Adipose tissue (tissue), 3 donors: Measurements from ENCODE around the gene CEACAM1. TPM values are rescaled to one million over a fixed set of nuclear protein-coding genes. Genes with fewer than 3 reads are reported as not detected.
"Not testable (repeated sequence)": the region's sequence is repeated elsewhere in the genome, so short reads cannot be mapped to it uniquely, and the experiment has no call there.

Experiments
- H3K27ac ChIP-seq: one replicate; pipeline ENCODE4 v1.5.1; 2013; ENCODE audit warnings: low read depth, low read length
- WGBS, 3 donors: extraction: QIAGEN DNeasy Blood & Tissue Kit; methylation state at CpG; one replicate each; pipeline ENCODE4 v1.1.7; 2013; 5-methylcytosine and 5-hydroxymethylcytosine counted together
- polyA plus RNA-seq, 3 donors: library from polyadenylated mRNA; stranded (reverse); fragments of 200-250 nt; gene quantifications; one replicate each; pipeline ENCODE4 v1.2.3, GENCODE V29; 2013
- donor health status: healthy with polysubstance abuse.
- donor health status: Bipolar disorder and iron deficiency.
- donor health status: healthy.

Gene CEACAM1
- polyA plus RNA-seq, 3 donors: 1.4 to 11.4 (median 6.0) TPM

DNA sequence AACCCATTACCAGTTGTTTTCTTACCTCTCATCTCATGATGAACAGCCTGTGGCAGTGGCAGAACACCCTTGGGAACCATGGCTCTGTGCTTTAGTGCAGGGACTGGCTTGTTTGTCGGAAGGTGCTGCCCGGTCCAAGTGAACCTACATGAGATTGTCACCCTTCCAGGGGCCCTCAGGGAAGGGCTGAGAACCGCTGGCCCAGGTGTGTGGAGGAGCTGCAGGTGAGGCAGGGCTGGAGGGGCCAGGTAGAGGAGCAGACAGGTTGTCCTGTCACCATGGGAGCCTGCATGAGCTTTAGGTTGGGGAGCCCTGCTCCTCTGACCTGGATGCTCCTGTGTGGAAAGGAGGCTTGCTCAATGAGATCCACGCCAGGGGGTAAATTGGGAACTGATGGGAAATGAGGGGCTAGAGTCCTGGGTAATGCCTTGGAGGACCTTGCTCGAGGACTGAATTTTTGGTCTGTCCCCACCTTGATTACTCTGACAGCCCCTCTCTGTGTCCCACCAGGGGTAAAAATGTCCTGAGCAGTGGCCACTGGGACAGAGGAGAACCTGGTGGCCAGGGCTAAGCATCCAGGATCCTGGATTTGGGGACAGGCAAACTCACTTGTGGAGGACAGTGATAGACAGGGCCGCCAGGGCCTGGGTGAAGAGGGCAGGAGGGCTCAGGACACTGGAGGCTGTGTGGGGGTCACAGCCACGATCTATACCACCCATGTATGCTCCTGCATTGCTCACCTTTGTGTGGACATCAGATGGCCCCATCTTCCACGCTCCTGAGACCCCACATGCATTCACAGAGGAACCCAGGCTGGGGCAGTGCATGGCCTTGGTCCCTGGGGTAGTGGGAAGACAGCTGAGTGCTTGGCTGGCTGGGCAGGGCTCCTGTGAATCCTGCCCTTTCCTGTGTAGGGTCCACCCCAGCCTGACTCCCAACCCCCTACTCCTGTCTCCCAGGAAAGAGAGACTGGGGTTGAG lies 24.1 kb upstream of the CEACAM1 start:
- no peak overlapping the region for H3K27ac ChIP-seq
- 78 to 91% (median 90%) methylated on average over 8 of the region's 8 CpGs for WGBS, 3 donors

GRCh38 chr19:42550521-42550920 lies 22.2 kb upstream of the CEACAM1 start:
- not testable (repeated sequence) for H3K27ac ChIP-seq
- WGBS, 3 donors: 90 to 96% (median 95%) methylated on average over 6 of the region's 6 CpGs

GRCh38 chr19:42549067-42549466 lies 20.8 kb upstream of the CEACAM1 start:
- not testable (repeated sequence) for H3K27ac ChIP-seq
- WGBS, 3 donors: 57 to 100% (median 97%) methylated on average over 1 of the region's 1 CpG

DNA sequence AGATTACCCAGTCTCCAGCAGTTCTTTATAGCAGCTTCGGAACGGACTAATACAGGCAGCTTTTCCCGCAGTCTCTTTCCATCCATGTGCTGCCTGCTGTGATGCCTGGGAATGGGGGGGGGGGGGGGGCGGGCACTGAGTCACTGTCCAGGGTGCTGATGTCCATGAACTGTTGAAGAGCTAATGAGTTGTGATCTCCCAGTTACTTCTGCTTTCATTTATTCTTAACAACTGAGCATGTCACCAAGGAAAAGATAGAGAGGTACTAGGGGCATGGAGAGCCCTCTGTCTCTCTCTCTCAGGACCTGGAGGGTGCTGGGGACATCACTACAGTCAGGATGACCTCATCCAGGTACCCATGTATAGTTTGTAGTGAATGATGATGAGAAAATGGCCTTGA lies 20.3 kb upstream of the CEACAM1 start:
- H3K27ac ChIP-seq: no peak overlapping the region
- 68 to 69% (median 68%) methylated on average over 4 of the region's 4 CpGs for WGBS, 3 donors

GRCh38 chr19:42547929-42548328 lies 19.6 kb upstream of the CEACAM1 start:
- WGBS, 3 donors: 39 to 86% (median 43%) methylated on average over 2 of the region's 2 CpGs
- no peak overlapping the region for H3K27ac ChIP-seq

DNA sequence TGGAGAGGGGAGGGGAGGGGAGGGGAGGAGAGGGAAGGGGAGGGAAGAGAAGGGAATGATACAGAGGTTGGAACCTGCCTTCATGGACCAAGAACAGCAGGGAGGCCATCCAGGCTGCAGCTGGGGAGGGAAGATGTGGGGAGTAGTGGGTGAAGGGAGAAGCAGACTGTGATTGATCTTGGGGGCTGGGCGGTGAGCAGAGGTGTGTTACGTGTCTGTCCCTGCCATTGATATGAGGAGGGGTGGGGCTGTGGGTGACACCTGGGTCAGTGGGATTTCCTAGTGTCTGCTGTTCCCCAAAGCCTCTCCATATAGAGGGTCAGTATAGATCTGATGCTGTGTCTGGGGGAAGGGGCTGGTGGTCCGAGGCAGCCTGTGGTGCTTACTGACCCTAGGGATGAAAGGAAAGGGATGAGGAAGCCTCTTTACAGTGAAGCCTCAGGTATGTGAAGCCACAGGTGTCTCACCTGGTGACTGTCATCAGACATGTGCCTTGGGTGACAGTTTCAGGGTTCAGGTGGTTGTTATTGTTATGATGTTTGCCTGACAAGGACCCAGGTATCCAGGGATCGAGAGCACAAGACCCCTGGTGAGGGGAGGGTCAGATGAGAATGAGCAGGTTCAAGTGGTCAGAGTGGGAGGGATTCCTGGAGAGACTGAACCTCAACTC lies 18.7 kb upstream of the CEACAM1 start:
- WGBS, 3 donors: 57 to 90% (median 89%) methylated on average over 4 of the region's 4 CpGs
- no peak overlapping the region for H3K27ac ChIP-seq

- WGBS, 3 donors: 75 to 86% (median 84%) methylated on average over 4 of the region's 4 CpGs
- no peak overlapping the region for H3K27ac ChIP-seq
Observed at GRCh38 chr19:42544146-42544545, 15.9 kb upstream of the CEACAM1 start.

- 95 to 100% (median 98%) methylated on average over 2 of the region's 2 CpGs for WGBS, 3 donors
- no peak overlapping the region for H3K27ac ChIP-seq
Observed at GRCh38 chr19:42542791-42543190, 14.5 kb upstream of the CEACAM1 start.

GRCh38 chr19:42540071-42540553 lies 11.8 kb upstream of the CEACAM1 start:
- H3K27ac ChIP-seq: no peak overlapping the region
- 59 to 70% (median 69%) methylated on average over 8 of the region's 8 CpGs for WGBS, 3 donors

DNA sequence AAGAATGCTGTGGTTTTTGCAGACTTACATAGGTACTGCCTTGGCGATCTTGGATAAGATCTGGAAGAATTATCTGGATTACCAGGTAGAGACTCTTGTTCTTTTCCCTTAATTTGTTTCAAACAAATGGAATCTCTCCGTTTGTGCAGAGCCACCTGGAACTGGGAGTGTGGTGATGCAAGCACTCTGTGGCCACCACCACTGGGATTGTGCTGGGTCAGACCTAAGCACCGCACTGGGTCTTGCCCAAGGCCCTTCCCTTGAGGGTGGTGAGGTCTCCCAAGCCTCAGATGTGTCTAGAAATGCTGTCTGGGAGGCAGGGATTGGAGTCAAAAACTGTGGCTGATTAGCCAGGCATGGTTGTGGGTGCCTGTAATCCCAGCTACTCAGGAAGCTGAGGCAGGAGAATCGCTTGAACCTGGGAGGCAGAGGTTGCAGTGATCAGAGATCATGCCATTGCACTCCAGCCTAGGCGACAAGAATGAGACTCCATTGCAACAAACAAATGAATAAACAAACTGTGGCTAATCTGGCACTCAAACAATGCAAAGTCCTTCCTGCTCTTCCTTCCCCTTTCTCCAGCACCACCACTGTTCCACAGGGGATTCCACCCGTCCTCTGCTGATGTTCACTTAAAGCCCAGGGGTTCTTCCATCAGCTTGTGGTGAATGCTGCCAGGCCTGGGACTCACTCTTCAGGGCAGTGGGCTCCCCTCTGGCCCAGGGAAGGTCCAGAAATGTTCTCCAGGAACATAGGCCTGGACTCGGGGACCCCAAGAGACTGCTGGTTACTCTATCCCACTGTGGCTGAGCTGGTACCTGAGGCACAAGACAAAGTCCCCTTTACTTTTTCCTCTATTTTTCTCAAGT lies 10.8 kb upstream of the CEACAM1 start:
- WGBS, 3 donors: 62 to 78% (median 65%) methylated on average over 7 of the region's 7 CpGs
- no peak overlapping the region for H3K27ac ChIP-seq

DNA sequence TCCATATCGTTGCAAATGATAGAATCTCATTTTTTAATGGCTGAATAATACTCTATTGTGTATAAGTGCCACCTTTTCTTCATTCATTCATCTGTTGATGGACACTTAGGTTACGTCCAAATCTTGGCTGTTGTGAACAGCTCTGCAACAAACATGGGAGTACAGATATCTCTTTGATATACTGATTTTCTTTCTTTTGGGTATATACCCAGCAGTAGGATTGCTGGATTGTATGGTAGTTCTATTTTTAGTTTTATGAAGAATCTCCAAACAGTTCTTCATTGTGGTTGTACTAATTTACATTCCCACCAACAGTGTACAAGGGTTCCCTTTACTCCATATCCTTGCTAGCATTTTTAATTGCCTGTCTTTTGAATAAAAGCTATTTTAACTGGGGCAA lies 7.0 kb upstream of the CEACAM1 start:
- not testable (repeated sequence) for H3K27ac ChIP-seq
- WGBS, 3 donors: 69 to 76% (median 71%) methylated on average over 2 of the region's 2 CpGs

DNA sequence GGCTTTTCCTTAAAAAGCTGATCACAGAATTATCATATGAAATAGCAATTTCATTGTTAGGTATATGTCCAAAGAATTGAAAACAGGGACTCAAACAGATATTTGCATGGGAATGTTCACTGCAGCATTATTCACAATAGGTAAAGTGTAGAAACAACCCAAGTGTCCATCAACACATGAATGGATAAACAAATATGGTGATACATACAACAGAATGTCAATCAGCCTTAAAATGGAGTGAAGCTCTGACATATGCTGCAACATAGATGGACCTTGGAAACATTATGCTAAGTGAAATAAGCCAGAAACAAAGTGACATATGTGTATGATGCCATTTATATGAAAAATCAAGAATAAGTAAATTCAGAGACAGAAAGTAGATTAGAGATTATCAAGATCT lies 6.1 kb upstream of the CEACAM1 start:
- H3K27ac ChIP-seq: no peak overlapping the region

- 87 to 97% (median 97%) methylated on average over 2 of the region's 2 CpGs for whole genome bisulfite sequencing, 3 donors
- H3K27ac ChIP-seq: no peak overlapping the region
Observed at GRCh38 chr19:42532891-42533290, 4.6 kb upstream of the CEACAM1 start.

GRCh38 chr19:42531313-42531712 lies 3.0 kb upstream of the CEACAM1 start:
- WGBS, 3 donors: 92 to 97% (median 94%) methylated on average over 3 of the region's 3 CpGs

DNA sequence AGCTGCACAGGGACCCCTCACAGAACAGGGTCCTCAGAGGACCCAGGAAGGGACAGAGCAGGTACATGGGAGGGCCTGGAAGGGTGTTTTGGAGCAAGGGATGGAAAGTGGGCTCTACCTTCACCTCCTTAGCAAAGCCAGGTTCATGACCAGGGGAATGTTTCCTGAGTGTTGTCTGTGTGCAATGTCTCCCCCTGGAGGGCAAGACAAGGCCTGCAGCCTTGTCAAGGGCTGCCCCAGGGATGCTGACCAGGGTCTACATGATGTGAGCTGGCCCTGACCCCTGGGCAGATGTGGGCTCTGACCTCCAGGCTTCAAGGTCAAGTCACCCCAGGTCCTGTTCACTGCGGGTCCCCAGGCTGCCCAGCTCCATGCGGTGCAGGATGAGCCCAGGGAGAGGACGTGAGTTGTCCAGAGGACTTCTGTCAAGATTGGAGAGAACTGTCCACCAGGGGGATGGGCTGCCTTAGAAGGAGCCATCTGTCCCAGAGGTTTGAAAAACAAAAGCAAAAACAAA lies 1.0 kb upstream of the CEACAM1 start:
- H3K27ac ChIP-seq: no peak overlapping the region
- 63 to 70% (median 67%) methylated on average over 3 of the region's 3 CpGs for WGBS, 3 donors

More at GRCh38 chr19:42531313-42531712, 3.0 kb upstream of the CEACAM1 start:
- no peak overlapping the region for H3K27ac ChIP-seq

DNA sequence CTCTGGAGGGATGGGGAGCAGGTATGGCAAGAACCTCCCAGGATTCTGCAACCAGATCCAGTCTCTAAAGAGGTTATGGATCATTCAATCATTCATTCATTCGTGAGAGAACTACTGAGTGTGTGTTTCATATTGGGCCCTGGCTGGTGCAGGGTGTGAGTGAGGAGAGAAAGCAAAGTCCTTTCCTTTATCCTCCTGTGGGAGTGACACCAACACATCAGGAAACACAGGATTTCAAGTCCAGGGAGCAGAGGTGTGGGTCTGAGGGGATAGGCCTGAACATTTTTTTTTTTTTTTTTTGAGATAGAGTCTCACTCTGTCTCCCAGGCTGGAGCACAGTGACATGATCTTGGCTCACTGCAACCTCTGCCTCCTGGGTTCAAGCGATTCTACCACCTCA lies 3.3 kb downstream of the CEACAM1 start:
- no peak overlapping the region for H3K27ac ChIP-seq
- WGBS, 3 donors: 89 to 92% (median 91%) methylated on average over 2 of the region's 2 CpGs

- 87 to 89% (median 89%) methylated on average over 5 of the region's 5 CpGs for WGBS, 3 donors
- H3K27ac ChIP-seq: no peak overlapping the region
Observed at GRCh38 chr19:42524250-42524649, 4.0 kb downstream of the CEACAM1 start.

- 90 to 91% (median 91%) methylated on average over 12 of the region's 12 CpGs for WGBS, 3 donors
- not testable (repeated sequence) for H3K27ac ChIP-seq
Observed at GRCh38 chr19:42522262-42522661, 6.0 kb downstream of the CEACAM1 start.
